ENCODE measurements around the gene SYNPR.
A peak's percentile ranks its signal among the peaks of the same experiment; 100 is the strongest.

SYNPR gene

GRCh38 chr3:63588895-63589294 lies 310.8 kb downstream of the SYNPR start:
- no peak overlapping the region for H3K27ac ChIP-seq (ENCODE audit: low read length)
- ATAC-seq (ENCODE audit: insufficient read depth, low read depth) (no peak), DNase-seq (no peak)
- no peaks in the 10 kb centered on the region for H4K20me1 ChIP-seq (ENCODE audit: insufficient read depth, low read length)
- no peaks in the 10 kb centered on the region for H3K9me3 ChIP-seq (ENCODE audit: insufficient read depth, low read length, severe bottlenecking)
- no peak overlapping the region for H2AFZ ChIP-seq (ENCODE audit: low read depth, low read length)
- H3K27me3 ChIP-seq (ENCODE audit: insufficient read depth, low read length, poor library complexity): no peaks in the 10 kb centered on the region
- H3K9ac ChIP-seq (ENCODE audit: low read depth, low read length): no peak overlapping the region
- H3K4me1 ChIP-seq (ENCODE audit: insufficient read depth, low read length): no peaks in the 10 kb centered on the region
- H3K4me3 ChIP-seq (ENCODE audit: low read depth in 1 of 2, low read length in 2 of 2): no peak overlapping the region
- H3K4me2 ChIP-seq (ENCODE audit: insufficient read depth, low read length): no peak overlapping the region
- TF ChIP-seq CTCF (IDR thresholded peaks at IDR 0.05; ENCODE audit: borderline replicate concordance, extremely low read depth, low read length, poor library complexity, severe bottlenecking) (peak; percentile 19), EZH2 (IDR thresholded peaks at IDR 0.05; ENCODE audit: borderline replicate concordance, low read depth, low read length, severe bottlenecking) (no peak)
- H3K79me2 ChIP-seq (ENCODE audit: insufficient read depth, low read length): no peaks in the 10 kb centered on the region
- H3K36me3 ChIP-seq (ENCODE audit: insufficient read depth, low read length): no peaks in the 10 kb centered on the region

- no peaks in the 10 kb centered on the region for H3K79me2 ChIP-seq (ENCODE audit: insufficient read depth, low read length)
- no peaks in the 10 kb centered on the region for H3K9me3 ChIP-seq (ENCODE audit: insufficient read depth, low read length, severe bottlenecking)
- H3K4me1 ChIP-seq (ENCODE audit: insufficient read depth, low read length): no peaks in the 10 kb centered on the region
- H4K20me1 ChIP-seq (ENCODE audit: insufficient read depth, low read length): no peaks in the 10 kb centered on the region
- no peak overlapping the region for H3K9ac ChIP-seq (ENCODE audit: low read depth, low read length)
- no peak for TF ChIP-seq CTCF (IDR thresholded peaks at IDR 0.05; ENCODE audit: borderline replicate concordance, extremely low read depth, low read length, poor library complexity, severe bottlenecking)
- TF ChIP-seq EZH2 (IDR thresholded peaks at IDR 0.05; ENCODE audit: borderline replicate concordance, low read depth, low read length, severe bottlenecking): no peak
- DNase-seq (no peak), ATAC-seq (ENCODE audit: insufficient read depth, low read depth) (no peak)
- no peaks in the 10 kb centered on the region for H3K36me3 ChIP-seq (ENCODE audit: insufficient read depth, low read length)
- H3K4me2 ChIP-seq (ENCODE audit: insufficient read depth, low read length): no peak overlapping the region
- H3K27ac ChIP-seq (ENCODE audit: low read length): no peak overlapping the region
- H3K4me3 ChIP-seq (ENCODE audit: low read depth in 1 of 2, low read length in 2 of 2): no peak overlapping the region
- H2AFZ ChIP-seq (ENCODE audit: low read depth, low read length): no peak overlapping the region
- no peaks in the 10 kb centered on the region for H3K27me3 ChIP-seq (ENCODE audit: insufficient read depth, low read length, poor library complexity)
Measured at GRCh38 chr3:63593779-63594178, 315.7 kb downstream of the SYNPR start.

GRCh38 chr3:63595221-63595620 lies 317.1 kb downstream of the SYNPR start:
- no peaks in the 10 kb centered on the region for H3K27me3 ChIP-seq (ENCODE audit: insufficient read depth, low read length, poor library complexity)
- DNase-seq (no peak), ATAC-seq (ENCODE audit: insufficient read depth, low read depth) (no peak)
- no peaks in the 10 kb centered on the region for H4K20me1 ChIP-seq (ENCODE audit: insufficient read depth, low read length)
- no peak overlapping the region for H3K9ac ChIP-seq (ENCODE audit: low read depth, low read length)
- H3K79me2 ChIP-seq (ENCODE audit: insufficient read depth, low read length): no peaks in the 10 kb centered on the region
- H3K36me3 ChIP-seq (ENCODE audit: insufficient read depth, low read length): no peaks in the 10 kb centered on the region
- H3K9me3 ChIP-seq (ENCODE audit: insufficient read depth, low read length, severe bottlenecking): no peaks in the 10 kb centered on the region
- H3K4me1 ChIP-seq (ENCODE audit: insufficient read depth, low read length): no peaks in the 10 kb centered on the region
- H3K4me3 ChIP-seq (ENCODE audit: low read depth in 1 of 2, low read length in 2 of 2): no peak overlapping the region
- no peak overlapping the region for H2AFZ ChIP-seq (ENCODE audit: low read depth, low read length)
- TF ChIP-seq CTCF (IDR thresholded peaks at IDR 0.05; ENCODE audit: borderline replicate concordance, extremely low read depth, low read length, poor library complexity, severe bottlenecking): no peak
- TF ChIP-seq EZH2 (IDR thresholded peaks at IDR 0.05; ENCODE audit: borderline replicate concordance, low read depth, low read length, severe bottlenecking): no peak
- H3K27ac ChIP-seq (ENCODE audit: low read length): no peak overlapping the region
- H3K4me2 ChIP-seq (ENCODE audit: insufficient read depth, low read length): no peak overlapping the region

GRCh38 chr3:63597019-63597418 lies 318.9 kb downstream of the SYNPR start:
- Histone ChIP-seq H3K9me3 (ENCODE audit: insufficient read depth, low read length, severe bottlenecking) (no peaks in the 10 kb centered on the region), H3K79me2 (ENCODE audit: insufficient read depth, low read length) (no peaks in the 10 kb centered on the region), H4K20me1 (ENCODE audit: insufficient read depth, low read length) (no peaks in the 10 kb centered on the region), H3K4me1 (ENCODE audit: insufficient read depth, low read length) (no peaks in the 10 kb centered on the region), H3K4me3 (ENCODE audit: low read depth in 1 of 2, low read length in 2 of 2) (no peak overlapping the region), H3K27ac (ENCODE audit: low read length) (no peak overlapping the region), H3K9ac (ENCODE audit: low read depth, low read length) (no peak overlapping the region), H3K27me3 (ENCODE audit: insufficient read depth, low read length, poor library complexity) (no peaks in the 10 kb centered on the region), H2AFZ (ENCODE audit: low read depth, low read length) (no peak overlapping the region), H3K36me3 (ENCODE audit: insufficient read depth, low read length) (no peaks in the 10 kb centered on the region), H3K4me2 (ENCODE audit: insufficient read depth, low read length) (no peak overlapping the region)
- TF ChIP-seq EZH2 (IDR thresholded peaks at IDR 0.05; ENCODE audit: borderline replicate concordance, low read depth, low read length, severe bottlenecking): no peak
- no peak for TF ChIP-seq CTCF (IDR thresholded peaks at IDR 0.05; ENCODE audit: borderline replicate concordance, extremely low read depth, low read length, poor library complexity, severe bottlenecking)
- DNase-seq (no peak), ATAC-seq (ENCODE audit: insufficient read depth, low read depth) (no peak)
